HepG2 (cell line): ENCODE measurements around the gene METTL1. TPM values are rescaled to one million over a fixed set of nuclear protein-coding genes. Genes with fewer than 3 reads are reported as not detected.

Experiments
- CCDC6 ChIP-seq: sonication (generic); formaldehyde crosslinking; IDR thresholded peaks from 2 replicates; pipeline ENCODE4 v1.8.1; 2022; ENCODE audit warnings: mild to moderate bottlenecking, missing genetic modification reagents, moderate library complexity
- GFI1 ChIP-seq: sonication (generic); formaldehyde crosslinking; IDR thresholded peaks from 2 replicates; pipeline ENCODE4 v1.5.0; 2020; ENCODE audit warnings: missing genetic modification reagents, mild to moderate bottlenecking, borderline replicate concordance
- KAT7 ChIP-seq: IDR thresholded peaks from 2 replicates; pipeline ENCODE4 v1.6.1; 2018; ENCODE audit warnings: borderline replicate concordance, missing compliant biosample characterization
- RXRA ChIP-seq: sonication (generic); formaldehyde crosslinking; IDR thresholded peaks from 2 replicates; pipeline ENCODE4 v1.5.1; 2020; ENCODE audit warnings: missing genetic modification reagents
- RXRB ChIP-seq: IDR thresholded peaks from 2 replicates; pipeline ENCODE4 v1.6.1; 2016; ENCODE audit warnings: borderline replicate concordance, missing genetic modification reagents, missing compliant biosample characterization
- SALL1 ChIP-seq: sonication (generic); formaldehyde crosslinking; IDR thresholded peaks from 2 replicates; pipeline ENCODE4 v1.8.0; 2022; ENCODE audit warnings: mild to moderate bottlenecking, missing genetic modification reagents
- ZBTB7B ChIP-seq: sonication (generic); formaldehyde crosslinking; IDR thresholded peaks from 2 replicates; pipeline ENCODE4 v1.4.0; 2020; ENCODE audit warnings: missing genetic modification reagents
- ZNF142 ChIP-seq: sonication (generic); formaldehyde crosslinking; IDR thresholded peaks from 2 replicates; pipeline ENCODE4 v1.4.0; 2020; ENCODE audit warnings: missing genetic modification reagents
- ZNF562 ChIP-seq: sonication (generic); formaldehyde crosslinking; IDR thresholded peaks from 2 replicates; pipeline ENCODE4 v1.8.0; 2022; ENCODE audit warnings: missing genetic modification reagents, borderline replicate concordance
- ZNF614 ChIP-seq: IDR thresholded peaks from 2 replicates; pipeline ENCODE4 v1.6.1; 2018; ENCODE audit warnings: missing biosample characterization, missing genetic modification reagents, inconsistent platforms, borderline replicate concordance
- ZNF713 ChIP-seq: sonication (generic); formaldehyde crosslinking; IDR thresholded peaks from 2 replicates; pipeline ENCODE4 v1.4.0; 2020; ENCODE audit warnings: mild to moderate bottlenecking, missing genetic modification reagents
- ZNF749 ChIP-seq: sonication (generic); formaldehyde crosslinking; IDR thresholded peaks from 2 replicates; pipeline ENCODE4 v1.8.0; 2022; ENCODE audit warnings: mild to moderate bottlenecking, missing genetic modification reagents, moderate library complexity, borderline replicate concordance
- ZNF782 ChIP-seq: sonication (generic); formaldehyde crosslinking; IDR thresholded peaks from 2 replicates; pipeline ENCODE4 v1.4.0; 2020; ENCODE audit warnings: missing genetic modification reagents, mild to moderate bottlenecking, borderline replicate concordance
- polyA plus RNA-seq, 8 experiments: library from polyadenylated mRNA; depleted of rRNA in 3 of 8; stranded (reverse) in 7 of 8; unstranded in 1 of 8; fragments of >200 nt; fragmentation: Illumina TruSeq in 4 of 8; extraction: Trizol in 4 of 8; gene quantifications; 2 replicates each; pipeline versions ENCODE4 v1.2.1 to v1.2.3, GENCODE V29; 2011 to 2016; ENCODE audit warnings: low read depth in 4 of 8, missing spikeins in 1 of 8, mixed read lengths in 1 of 8; ENCODE audit not compliant: insufficient read depth in 1 of 8
- total RNA-seq, 5 experiments: library from RNA; depleted of rRNA; stranded (reverse); fragments of >200 nt; fragmentation: Illumina TruSeq; extraction: Trizol; gene quantifications; 2 replicates each; pipeline ENCODE4 v1.2.3, GENCODE V29; 2016; ENCODE audit warnings: low read depth in 1 of 5
- TF ChIP-seq, protein P1 (sequence below): sonication (generic); formaldehyde crosslinking; IDR thresholded peaks from 2 replicates; pipeline ENCODE4 v1.4.0; 2020; ENCODE audit warnings: missing genetic modification reagents
- TF ChIP-seq, protein P2 (sequence below): sonication (generic); formaldehyde crosslinking; IDR thresholded peaks from 2 replicates; pipeline ENCODE4 v1.9.0; 2021; ENCODE audit warnings: missing genetic modification reagents, borderline replicate concordance
- TF ChIP-seq, protein P3 (sequence below): sonication (generic); formaldehyde crosslinking; IDR thresholded peaks from 2 replicates; pipeline ENCODE4 v1.8.0; 2022; ENCODE audit warnings: low read depth, missing genetic modification reagents
- TF ChIP-seq, protein P4 (sequence below): sonication (generic); formaldehyde crosslinking; IDR thresholded peaks from 2 replicates; pipeline ENCODE4 v1.5.0; 2020; ENCODE audit warnings: missing genetic modification reagents, mild to moderate bottlenecking, borderline replicate concordance

Gene METTL1
- total and polyA plus RNA-seq, 2 of the 13 experiments (the other 11 are each of a cell fraction or from before 2014, with no cell fraction given) = 34.7 to 36.9 TPM

GRCh38 chr12:57735198-57735855, 36.6 kb downstream of the METTL1 start (continued):
- TF ChIP-seq ZNF142 (CRISPR knock-in tag) (no peak), GFI1 (no peak), RXRA (CRISPR knock-in tag) (peak; percentile 24; the same call in 1 of the 2 replicates), ZNF614 (CRISPR knock-in tag) (no peak), CCDC6 (CRISPR knock-in tag) (no peak), KAT7 (CRISPR knock-in tag) (no peak), ZNF713 (no peak), SALL1 (no peak), ZNF562 (CRISPR knock-in tag) (no peak), ZNF749 (CRISPR knock-in tag) (no peak), RXRB (CRISPR knock-in tag) (peak; percentile 68), ZNF782 (CRISPR knock-in tag) (no peak), ZBTB7B (CRISPR knock-in tag) (0 out of 2 replicates have a peak, but pooled peaks have one; percentile 13)
- TF ChIP-seq, protein P1, sequence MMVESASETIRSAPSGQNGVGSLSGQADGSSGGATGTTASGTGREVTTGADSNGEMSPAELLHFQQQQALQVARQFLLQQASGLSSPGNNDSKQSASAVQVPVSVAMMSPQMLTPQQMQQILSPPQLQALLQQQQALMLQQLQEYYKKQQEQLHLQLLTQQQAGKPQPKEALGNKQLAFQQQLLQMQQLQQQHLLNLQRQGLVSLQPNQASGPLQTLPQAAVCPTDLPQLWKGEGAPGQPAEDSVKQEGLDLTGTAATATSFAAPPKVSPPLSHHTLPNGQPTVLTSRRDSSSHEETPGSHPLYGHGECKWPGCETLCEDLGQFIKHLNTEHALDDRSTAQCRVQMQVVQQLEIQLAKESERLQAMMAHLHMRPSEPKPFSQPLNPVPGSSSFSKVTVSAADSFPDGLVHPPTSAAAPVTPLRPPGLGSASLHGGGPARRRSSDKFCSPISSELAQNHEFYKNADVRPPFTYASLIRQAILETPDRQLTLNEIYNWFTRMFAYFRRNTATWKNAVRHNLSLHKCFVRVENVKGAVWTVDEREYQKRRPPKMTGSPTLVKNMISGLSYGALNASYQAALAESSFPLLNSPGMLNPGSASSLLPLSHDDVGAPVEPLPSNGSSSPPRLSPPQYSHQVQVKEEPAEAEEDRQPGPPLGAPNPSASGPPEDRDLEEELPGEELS = no peak
- TF ChIP-seq, protein P2, sequence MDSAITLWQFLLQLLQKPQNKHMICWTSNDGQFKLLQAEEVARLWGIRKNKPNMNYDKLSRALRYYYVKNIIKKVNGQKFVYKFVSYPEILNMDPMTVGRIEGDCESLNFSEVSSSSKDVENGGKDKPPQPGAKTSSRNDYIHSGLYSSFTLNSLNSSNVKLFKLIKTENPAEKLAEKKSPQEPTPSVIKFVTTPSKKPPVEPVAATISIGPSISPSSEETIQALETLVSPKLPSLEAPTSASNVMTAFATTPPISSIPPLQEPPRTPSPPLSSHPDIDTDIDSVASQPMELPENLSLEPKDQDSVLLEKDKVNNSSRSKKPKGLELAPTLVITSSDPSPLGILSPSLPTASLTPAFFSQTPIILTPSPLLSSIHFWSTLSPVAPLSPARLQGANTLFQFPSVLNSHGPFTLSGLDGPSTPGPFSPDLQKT (CRISPR knock-in tag) = no peak
- TF ChIP-seq, protein P3, sequence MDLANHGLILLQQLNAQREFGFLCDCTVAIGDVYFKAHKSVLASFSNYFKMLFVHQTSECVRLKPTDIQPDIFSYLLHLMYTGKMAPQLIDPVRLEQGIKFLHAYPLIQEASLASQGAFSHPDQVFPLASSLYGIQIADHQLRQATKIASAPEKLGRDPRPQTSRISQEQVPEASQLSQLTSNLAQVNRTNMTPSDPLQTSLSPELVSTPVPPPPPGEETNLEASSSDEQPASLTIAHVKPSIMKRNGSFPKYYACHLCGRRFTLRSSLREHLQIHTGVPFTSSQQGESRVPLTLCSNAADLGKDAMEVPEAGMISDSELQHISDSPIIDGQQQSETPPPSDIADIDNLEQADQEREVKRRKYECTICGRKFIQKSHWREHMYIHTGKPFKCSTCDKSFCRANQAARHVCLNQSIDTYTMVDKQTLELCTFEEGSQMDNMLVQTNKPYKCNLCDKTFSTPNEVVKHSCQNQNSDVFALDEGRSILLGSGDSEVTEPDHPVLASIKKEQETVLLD (CRISPR knock-in tag) = no peak
- TF ChIP-seq, protein P4, sequence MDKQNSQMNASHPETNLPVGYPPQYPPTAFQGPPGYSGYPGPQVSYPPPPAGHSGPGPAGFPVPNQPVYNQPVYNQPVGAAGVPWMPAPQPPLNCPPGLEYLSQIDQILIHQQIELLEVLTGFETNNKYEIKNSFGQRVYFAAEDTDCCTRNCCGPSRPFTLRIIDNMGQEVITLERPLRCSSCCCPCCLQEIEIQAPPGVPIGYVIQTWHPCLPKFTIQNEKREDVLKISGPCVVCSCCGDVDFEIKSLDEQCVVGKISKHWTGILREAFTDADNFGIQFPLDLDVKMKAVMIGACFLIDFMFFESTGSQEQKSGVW (CRISPR knock-in tag) = no peak
